ENCODE results near the gene SMARCD1.
"Not testable (repeated sequence)": the region's sequence is repeated elsewhere in the genome, so short reads cannot be mapped to it uniquely, and the experiment has no call there.

The SMARCD1 gene

DNA sequence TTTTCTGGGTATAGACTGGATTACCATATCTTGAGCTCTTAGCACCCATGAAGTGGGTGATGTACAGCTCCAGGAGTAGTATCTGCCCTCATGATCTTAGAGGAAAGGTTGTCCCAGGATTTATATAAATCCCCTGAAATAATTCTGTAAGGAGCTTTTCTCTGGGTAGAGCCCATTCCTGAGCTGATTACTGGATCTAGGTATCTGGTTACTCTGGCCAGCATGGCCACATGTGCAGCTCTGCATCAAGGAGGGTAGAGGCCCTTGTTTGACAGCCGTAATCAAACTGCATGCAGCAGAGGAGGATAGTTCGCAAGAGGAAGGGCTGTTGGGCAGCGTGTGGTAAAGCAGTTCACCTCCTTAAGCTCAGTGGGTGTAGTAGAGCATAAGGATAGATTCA lies 35.4 kb downstream of the SMARCD1 start:
- Histone ChIP-seq H3K36me3 (ENCODE audit: control insufficient read depth in 1 of 2, insufficient read depth in 2 of 2, low read length in 2 of 2) (peaks cover 31% of the 10 kb centered on the region in 2 donors), H3K27me3 (ENCODE audit: low read depth, low read length) (no peaks in the 10 kb centered on the region), H3K9me3 (ENCODE audit: control insufficient read depth in 1 of 2, low read length in 2 of 2) (no peaks in the 10 kb centered on the region), H3K4me1 (ENCODE audit: control insufficient read depth in 1 of 2, insufficient read depth in 2 of 2, low read length in 2 of 2) (peaks cover 0 to 10% of the 10 kb centered on the region in 2 donors), H3K27ac (ENCODE audit: low read length) (no peak overlapping the region), H3K4me3 (ENCODE audit: low read depth in 1 of 2, low read length in 2 of 2) (no peak overlapping the region)

DNA sequence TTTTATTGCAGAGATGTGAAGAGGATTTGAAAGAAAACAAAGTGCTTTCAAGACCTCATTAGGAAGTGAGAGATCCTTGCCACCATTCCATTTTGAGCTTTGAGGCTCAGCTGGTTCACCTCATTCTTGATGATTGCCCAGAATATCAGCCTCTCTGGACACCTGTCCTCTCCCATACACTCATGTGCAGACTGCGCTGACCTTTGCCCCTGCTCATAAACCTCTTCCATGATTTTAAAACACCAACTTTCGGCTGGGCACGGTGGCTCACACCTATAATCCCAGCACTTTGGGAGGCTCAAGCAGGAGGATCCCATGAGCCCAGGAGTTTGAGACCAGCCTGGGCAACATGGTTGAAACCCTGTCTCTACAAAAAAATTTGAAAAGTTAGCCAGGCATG lies 35.8 kb downstream of the SMARCD1 start:
- Histone ChIP-seq H3K4me3 (ENCODE audit: low read depth in 1 of 2, low read length in 2 of 2) (no peak overlapping the region), H3K36me3 (ENCODE audit: control insufficient read depth in 1 of 2, insufficient read depth in 2 of 2, low read length in 2 of 2) (peaks cover 27 to 31% of the 10 kb centered on the region in 2 donors), H3K4me1 (ENCODE audit: control insufficient read depth in 1 of 2, insufficient read depth in 2 of 2, low read length in 2 of 2) (peaks cover 0 to 10% of the 10 kb centered on the region in 2 donors), H3K27me3 (ENCODE audit: low read depth, low read length) (no peaks in the 10 kb centered on the region), H3K27ac (ENCODE audit: low read length) (no peak overlapping the region), H3K9me3 (ENCODE audit: control insufficient read depth in 1 of 2, low read length in 2 of 2) (no peaks in the 10 kb centered on the region)

DNA sequence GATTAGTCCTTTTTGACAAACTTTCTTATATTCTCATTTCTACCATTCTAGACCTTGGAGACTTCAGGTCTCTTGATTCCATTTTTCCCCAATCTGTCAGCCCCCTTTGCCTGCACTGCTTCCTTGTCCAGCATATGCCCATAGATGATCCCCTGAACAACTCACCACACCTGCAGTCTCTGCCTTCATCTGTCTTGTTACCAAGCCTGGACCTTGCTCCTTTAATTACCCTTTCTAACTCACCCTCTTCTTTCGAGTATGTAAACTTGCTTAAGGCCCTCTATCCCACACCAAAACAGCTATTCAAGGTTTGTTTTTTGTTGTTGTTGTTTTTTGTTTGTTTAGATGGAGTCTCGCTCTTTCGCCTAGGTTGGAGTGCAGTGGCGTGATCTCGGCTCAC lies 36.5 kb downstream of the SMARCD1 start:
- peaks cover 27 to 31% of the 10 kb centered on the region in 2 donors for H3K36me3 ChIP-seq (ENCODE audit: control insufficient read depth in 1 of 2, insufficient read depth in 2 of 2, low read length in 2 of 2)

DNA sequence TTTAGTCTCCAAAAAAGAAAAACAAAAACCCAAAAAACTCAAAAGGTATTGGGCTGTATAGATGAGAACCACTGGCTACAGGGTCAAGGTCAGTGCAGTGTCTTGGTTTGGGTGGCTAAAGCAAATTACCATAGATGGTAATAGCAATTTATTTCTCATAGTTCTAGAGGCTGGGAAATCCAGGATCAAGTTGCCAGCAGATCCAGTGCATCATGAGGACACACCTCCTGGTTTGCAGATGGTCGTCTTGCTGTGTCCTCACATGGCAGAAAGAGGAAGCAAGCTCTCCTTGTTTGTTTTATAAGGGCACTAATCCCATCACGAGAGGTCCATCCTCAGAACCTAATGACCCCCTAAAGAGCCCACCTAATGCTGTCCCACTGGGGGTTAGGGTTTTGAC lies 38.1 kb downstream of the SMARCD1 start:
- Histone ChIP-seq H3K4me1 (ENCODE audit: control insufficient read depth in 1 of 2, insufficient read depth in 2 of 2, low read length in 2 of 2) (no peaks in the 10 kb centered on the region), H3K4me3 (ENCODE audit: low read depth in 1 of 2, low read length in 2 of 2) (no peak overlapping the region), H3K9me3 (ENCODE audit: control insufficient read depth in 1 of 2, low read length in 2 of 2) (no peaks in the 10 kb centered on the region), H3K27ac (ENCODE audit: low read length) (no peak overlapping the region), H3K27me3 (ENCODE audit: low read depth, low read length) (no peaks in the 10 kb centered on the region), H3K36me3 (ENCODE audit: control insufficient read depth in 1 of 2, insufficient read depth in 2 of 2, low read length in 2 of 2) (peaks cover 38 to 42% of the 10 kb centered on the region in 2 donors)

More for the DNA sequence above, 36.5 kb downstream of the SMARCD1 start:
- Histone ChIP-seq H3K4me3 (ENCODE audit: low read depth in 1 of 2, low read length in 2 of 2) (no peak overlapping the region), H3K4me1 (ENCODE audit: control insufficient read depth in 1 of 2, insufficient read depth in 2 of 2, low read length in 2 of 2) (peaks cover 0 to 10% of the 10 kb centered on the region in 2 donors), H3K9me3 (ENCODE audit: control insufficient read depth in 1 of 2, low read length in 2 of 2) (no peaks in the 10 kb centered on the region), H3K27ac (ENCODE audit: low read length) (no peak overlapping the region), H3K27me3 (ENCODE audit: low read depth, low read length) (no peaks in the 10 kb centered on the region)

DNA sequence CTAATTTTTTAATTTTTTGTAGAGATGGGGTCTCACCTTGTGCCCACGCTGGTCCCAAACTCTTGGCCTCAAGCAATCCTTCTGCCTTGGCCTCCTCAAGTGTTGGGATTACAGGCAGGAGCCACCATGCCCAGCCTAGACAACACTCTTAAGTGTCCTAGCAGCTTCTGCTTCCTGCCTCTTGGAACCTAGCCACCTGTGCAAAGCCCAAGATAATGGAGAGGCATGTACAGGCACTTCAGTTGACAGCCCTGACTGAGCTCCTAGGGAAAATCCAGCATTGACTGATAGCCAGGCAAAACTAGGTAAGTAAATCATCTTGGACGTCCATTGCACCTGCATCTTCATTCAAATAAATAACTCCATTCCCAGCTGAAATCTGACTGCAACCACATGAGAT lies 42.4 kb downstream of the SMARCD1 start:
- H3K4me1 ChIP-seq (ENCODE audit: control insufficient read depth in 1 of 2, insufficient read depth in 2 of 2, low read length in 2 of 2): no peaks in the 10 kb centered on the region
- H3K27me3 ChIP-seq (ENCODE audit: low read depth, low read length): no peaks in the 10 kb centered on the region
- H3K27ac ChIP-seq (ENCODE audit: low read length): no peak overlapping the region
- H3K36me3 ChIP-seq (ENCODE audit: control insufficient read depth in 1 of 2, insufficient read depth in 2 of 2, low read length in 2 of 2): peaks cover 35 to 47% of the 10 kb centered on the region in 2 donors
- no peaks in the 10 kb centered on the region for H3K9me3 ChIP-seq (ENCODE audit: control insufficient read depth in 1 of 2, low read length in 2 of 2)
- no peak overlapping the region for H3K4me3 ChIP-seq (ENCODE audit: low read depth in 1 of 2, low read length in 2 of 2)

DNA sequence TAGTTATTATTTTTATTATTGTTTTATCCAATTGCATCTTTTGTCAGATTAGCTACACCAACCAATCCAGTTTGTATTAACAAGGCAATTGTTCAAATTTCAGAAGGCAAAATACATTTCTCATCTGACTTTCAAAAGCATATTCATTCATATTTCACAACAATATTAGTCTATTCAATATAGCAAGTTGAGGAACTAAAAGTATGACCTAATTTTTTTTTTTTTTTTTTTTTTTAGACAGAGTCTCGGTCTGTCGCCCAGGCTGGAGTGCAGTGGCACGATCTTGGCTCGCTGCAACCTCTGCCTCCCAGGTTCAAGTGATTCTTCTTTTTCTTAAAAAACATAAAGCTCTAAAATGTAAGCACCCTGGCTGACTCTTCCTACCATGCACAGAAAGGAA lies 44.1 kb downstream of the SMARCD1 start:
- Histone ChIP-seq H3K27ac (ENCODE audit: low read length) (no peak overlapping the region), H3K27me3 (ENCODE audit: low read depth, low read length) (no peaks in the 10 kb centered on the region), H3K4me3 (ENCODE audit: low read depth in 1 of 2, low read length in 2 of 2) (no peak overlapping the region), H3K9me3 (ENCODE audit: control insufficient read depth in 1 of 2, low read length in 2 of 2) (no peaks in the 10 kb centered on the region), H3K4me1 (ENCODE audit: control insufficient read depth in 1 of 2, insufficient read depth in 2 of 2, low read length in 2 of 2) (peaks cover 0 to 2% of the 10 kb centered on the region in 2 donors), H3K36me3 (ENCODE audit: control insufficient read depth in 1 of 2, insufficient read depth in 2 of 2, low read length in 2 of 2) (peaks cover 36 to 45% of the 10 kb centered on the region in 2 donors)

DNA sequence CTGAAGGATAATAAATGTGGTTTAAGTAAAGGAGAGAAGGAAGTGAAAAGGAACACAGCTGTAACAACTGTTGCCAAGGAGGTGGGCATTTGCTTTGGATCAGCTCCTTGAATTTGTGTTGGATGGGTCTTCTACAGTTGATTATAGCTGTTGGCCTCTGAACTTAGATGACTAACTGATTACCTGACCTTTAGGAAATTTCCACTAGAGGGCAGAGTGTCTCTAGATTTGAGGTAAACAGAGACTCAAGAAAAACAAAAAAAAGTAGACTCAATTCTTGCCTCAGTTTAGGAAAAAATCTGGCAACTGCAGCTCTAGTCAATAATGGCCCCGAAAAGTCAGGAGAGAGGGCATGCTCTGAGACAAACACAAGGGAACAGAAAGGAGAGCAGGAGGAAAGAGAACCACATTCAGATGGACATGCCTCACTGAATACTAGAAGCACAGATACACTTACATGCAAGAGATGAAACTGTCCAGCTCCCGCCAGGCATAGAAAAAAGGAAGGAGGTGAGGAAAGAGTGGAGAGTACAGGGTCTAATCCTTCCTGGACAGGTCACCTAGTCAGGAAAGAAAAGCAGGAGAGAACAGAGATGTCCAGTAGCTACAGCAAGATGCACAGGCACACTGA lies 47.5 kb downstream of the SMARCD1 start:
- Histone ChIP-seq H3K4me1 (ENCODE audit: control insufficient read depth in 1 of 2, insufficient read depth in 2 of 2, low read length in 2 of 2) (peaks cover 0 to 15% of the 10 kb centered on the region in 2 donors), H3K4me3 (ENCODE audit: low read depth in 1 of 2, low read length in 2 of 2) (no peak overlapping the region), H3K9me3 (ENCODE audit: control insufficient read depth in 1 of 2, low read length in 2 of 2) (no peaks in the 10 kb centered on the region), H3K36me3 (ENCODE audit: control insufficient read depth in 1 of 2, insufficient read depth in 2 of 2, low read length in 2 of 2) (peaks cover 42 to 53% of the 10 kb centered on the region in 2 donors), H3K27me3 (ENCODE audit: low read depth, low read length) (no peaks in the 10 kb centered on the region), H3K27ac (ENCODE audit: low read length) (no peak overlapping the region)

DNA sequence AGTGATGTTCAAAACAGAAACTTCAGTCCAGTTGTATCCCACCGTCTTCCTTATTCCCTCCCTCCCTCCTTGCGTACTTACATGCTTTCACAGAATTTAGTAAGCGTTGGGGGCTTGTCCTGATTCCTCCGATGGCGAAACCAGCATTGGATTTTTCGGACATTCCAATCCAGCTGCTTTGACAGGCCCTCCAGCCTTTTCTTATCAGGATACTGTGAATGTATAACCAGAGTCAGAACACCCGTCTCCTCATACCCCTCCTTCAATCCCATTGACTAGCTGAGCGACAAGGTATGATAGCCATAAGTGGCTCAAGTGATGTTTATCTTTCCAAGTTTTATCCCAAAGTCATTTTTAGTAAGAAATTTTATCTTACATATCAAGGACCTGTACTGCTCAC lies 57.9 kb downstream of the SMARCD1 start:
- H3K27me3 ChIP-seq (ENCODE audit: low read depth, low read length): no peaks in the 10 kb centered on the region
- peaks cover 11% of the 10 kb centered on the region in 2 donors for H3K36me3 ChIP-seq (ENCODE audit: control insufficient read depth in 1 of 2, insufficient read depth in 2 of 2, low read length in 2 of 2)
- H3K4me1 ChIP-seq (ENCODE audit: control insufficient read depth in 1 of 2, insufficient read depth in 2 of 2, low read length in 2 of 2): no peaks in the 10 kb centered on the region
- H3K9me3 ChIP-seq (ENCODE audit: control insufficient read depth in 1 of 2, low read length in 2 of 2): no peaks in the 10 kb centered on the region
- no peak overlapping the region for H3K27ac ChIP-seq (ENCODE audit: low read length)
- no peak overlapping the region for H3K4me3 ChIP-seq (ENCODE audit: low read depth in 1 of 2, low read length in 2 of 2)

DNA sequence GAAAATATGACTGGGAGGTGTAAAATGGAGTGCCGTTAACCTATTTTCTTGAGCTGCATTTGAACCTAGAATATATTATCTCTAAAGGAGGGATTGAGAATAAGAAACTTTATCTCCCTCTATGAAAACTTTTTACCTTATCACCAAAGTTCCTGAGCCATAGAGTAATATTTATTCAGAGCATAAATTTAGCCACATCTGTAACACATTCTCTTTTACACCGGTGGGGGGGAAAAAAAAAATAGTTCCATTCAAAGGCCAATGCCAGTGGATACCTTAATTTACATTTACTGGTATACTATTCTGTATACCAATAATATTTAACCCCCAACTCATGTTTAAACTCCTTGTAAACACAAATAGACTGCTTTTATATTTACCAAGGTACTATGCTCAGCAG lies 60.3 kb downstream of the SMARCD1 start:
- Histone ChIP-seq H3K4me3 (ENCODE audit: low read depth in 1 of 2, low read length in 2 of 2) (no peak overlapping the region), H3K4me1 (ENCODE audit: control insufficient read depth in 1 of 2, insufficient read depth in 2 of 2, low read length in 2 of 2) (no peaks in the 10 kb centered on the region), H3K36me3 (ENCODE audit: control insufficient read depth in 1 of 2, insufficient read depth in 2 of 2, low read length in 2 of 2) (peaks cover 4 to 7% of the 10 kb centered on the region in 2 donors), H3K27me3 (ENCODE audit: low read depth, low read length) (no peaks in the 10 kb centered on the region), H3K27ac (ENCODE audit: low read length) (no peak overlapping the region), H3K9me3 (ENCODE audit: control insufficient read depth in 1 of 2, low read length in 2 of 2) (no peaks in the 10 kb centered on the region)

DNA sequence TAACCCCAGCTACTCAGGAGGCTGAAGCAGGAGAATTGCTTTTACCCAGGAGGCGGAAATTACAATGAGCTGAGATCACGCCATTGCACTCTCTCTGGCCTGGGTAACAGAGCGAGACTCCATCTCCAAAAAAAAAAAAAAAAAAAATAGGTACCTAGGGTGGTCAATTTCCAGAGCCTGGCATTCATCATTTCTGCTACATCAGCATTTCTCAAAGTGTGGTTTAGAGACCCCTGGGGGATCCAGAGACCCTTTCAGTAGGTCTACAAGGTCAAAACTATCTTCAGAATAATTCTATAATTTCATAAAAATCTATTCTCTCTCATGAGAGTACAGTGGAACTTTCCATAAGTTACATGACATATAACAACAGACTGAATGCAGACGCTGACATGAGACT lies 62.1 kb downstream of the SMARCD1 start:
- Histone ChIP-seq H3K27ac (ENCODE audit: low read length) (no peak overlapping the region), H3K9me3 (ENCODE audit: control insufficient read depth in 1 of 2, low read length in 2 of 2) (no peaks in the 10 kb centered on the region), H3K27me3 (ENCODE audit: low read depth, low read length) (no peaks in the 10 kb centered on the region), H3K36me3 (ENCODE audit: control insufficient read depth in 1 of 2, insufficient read depth in 2 of 2, low read length in 2 of 2) (peaks cover 0 to 4% of the 10 kb centered on the region in 2 donors), H3K4me3 (ENCODE audit: low read depth in 1 of 2, low read length in 2 of 2) (no peak overlapping the region), H3K4me1 (ENCODE audit: control insufficient read depth in 1 of 2, insufficient read depth in 2 of 2, low read length in 2 of 2) (no peaks in the 10 kb centered on the region)

DNA sequence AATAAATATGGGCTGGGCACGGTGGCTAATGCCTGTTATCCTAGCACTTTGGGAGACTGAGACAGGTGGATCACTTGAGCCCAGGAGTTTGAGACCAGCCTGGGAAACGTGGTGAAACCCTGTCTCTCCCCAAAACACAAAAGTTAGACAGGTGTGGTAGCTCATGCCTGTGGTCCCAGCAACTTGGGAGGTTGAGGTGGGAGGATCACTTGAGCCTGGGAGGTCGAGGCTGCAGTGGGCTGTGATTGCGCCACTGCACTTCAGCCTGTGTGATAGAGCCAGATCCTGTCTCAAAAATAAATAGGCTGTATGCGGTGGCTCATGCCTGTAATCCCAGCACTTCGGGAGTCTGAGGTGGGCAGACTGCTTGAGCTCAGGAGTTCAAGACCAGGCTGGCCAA lies 62.9 kb downstream of the SMARCD1 start:
- H3K27me3 ChIP-seq (ENCODE audit: low read depth, low read length); H3K36me3 ChIP-seq (ENCODE audit: control insufficient read depth in 1 of 2, insufficient read depth in 2 of 2, low read length in 2 of 2); H3K27ac ChIP-seq (ENCODE audit: low read length); H3K9me3 ChIP-seq (ENCODE audit: control insufficient read depth in 1 of 2, low read length in 2 of 2); H3K4me3 ChIP-seq (ENCODE audit: low read depth in 1 of 2, low read length in 2 of 2); H3K4me1 ChIP-seq (ENCODE audit: control insufficient read depth in 1 of 2, insufficient read depth in 2 of 2, low read length in 2 of 2): not testable (repeated sequence)

DNA sequence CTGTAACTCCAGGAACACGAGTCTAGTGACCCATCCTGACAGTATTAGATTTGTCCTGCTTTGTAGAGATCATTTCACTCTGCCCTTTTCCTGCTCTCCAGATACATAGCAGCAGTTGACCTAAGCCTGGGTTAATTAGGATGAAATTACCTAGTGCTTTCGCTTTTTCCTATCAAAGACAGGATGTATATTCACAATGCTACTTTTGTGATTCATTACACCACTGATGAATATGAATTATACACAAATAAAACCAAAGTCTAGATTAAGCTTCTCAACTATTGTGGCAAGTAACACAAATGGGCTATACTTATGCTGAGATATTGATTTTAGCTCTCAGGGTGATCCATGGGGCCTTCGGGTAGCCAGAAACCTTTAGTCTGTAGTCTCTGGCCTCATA lies 64.2 kb downstream of the SMARCD1 start:
- Histone ChIP-seq H3K36me3 (ENCODE audit: control insufficient read depth in 1 of 2, insufficient read depth in 2 of 2, low read length in 2 of 2) (no peaks in the 10 kb centered on the region), H3K4me1 (ENCODE audit: control insufficient read depth in 1 of 2, insufficient read depth in 2 of 2, low read length in 2 of 2) (no peaks in the 10 kb centered on the region)

More for the DNA sequence above, 64.2 kb downstream of the SMARCD1 start:
- H3K27me3 ChIP-seq (ENCODE audit: low read depth, low read length): no peaks in the 10 kb centered on the region
- no peak overlapping the region for H3K4me3 ChIP-seq (ENCODE audit: low read depth in 1 of 2, low read length in 2 of 2)
- no peak overlapping the region for H3K27ac ChIP-seq (ENCODE audit: low read length)
- no peaks in the 10 kb centered on the region for H3K9me3 ChIP-seq (ENCODE audit: control insufficient read depth in 1 of 2, low read length in 2 of 2)

Measured in muscle layer of duodenum (tissue), 2 donors.